ENCODE results near the gene GRIK4.

The GRIK4 gene

GRCh38 chr11:120712881-120713280, 201.3 kb downstream of the GRIK4 start:
- no peak for DNase-seq

GRCh38 chr11:120713296-120713695, 201.7 kb downstream of the GRIK4 start:
- DNase-seq = no peak

- no peak for DNase-seq
Measured at GRCh38 chr11:120714438-120714837, 202.9 kb downstream of the GRIK4 start.

GRCh38 chr11:120715239-120715638, 203.7 kb downstream of the GRIK4 start:
- DNase-seq = no peak

GRCh38 chr11:120717042-120717441, 205.5 kb downstream of the GRIK4 start:
- DNase-seq = no peak

GRCh38 chr11:120717623-120718022, 206.1 kb downstream of the GRIK4 start:
- DNase-seq = no peak

GRCh38 chr11:120718171-120718570, 206.6 kb downstream of the GRIK4 start:
- no peak for DNase-seq

GRCh38 chr11:120719348-120719747, 207.8 kb downstream of the GRIK4 start:
- DNase-seq = no peak

- no peak for DNase-seq
Measured at GRCh38 chr11:120720760-120721159, 209.2 kb downstream of the GRIK4 start.

- no peak for DNase-seq
Measured at GRCh38 chr11:120722524-120722923, 211.0 kb downstream of the GRIK4 start.

- DNase-seq = no peak
Measured at GRCh38 chr11:120723751-120724150, 212.2 kb downstream of the GRIK4 start.

GRCh38 chr11:120727752-120728151, 216.2 kb downstream of the GRIK4 start:
- no peak for DNase-seq

GRCh38 chr11:120735035-120735434, 223.5 kb downstream of the GRIK4 start:
- DNase-seq = no peak

- DNase-seq = no peak
Measured at GRCh38 chr11:120738516-120739046, 227.0 kb downstream of the GRIK4 start.

GRCh38 chr11:120739780-120740179, 228.2 kb downstream of the GRIK4 start:
- DNase-seq = no peak

GRCh38 chr11:120740380-120740779, 228.8 kb downstream of the GRIK4 start:
- DNase-seq = no peak

- DNase-seq = no peak
Measured at GRCh38 chr11:120744016-120744994, 232.8 kb downstream of the GRIK4 start.

- no peak for DNase-seq
Measured at GRCh38 chr11:120746376-120746775, 234.8 kb downstream of the GRIK4 start.

GRCh38 chr11:120746836-120747609, 235.5 kb downstream of the GRIK4 start:
- no peak for DNase-seq

- DNase-seq = no peak
Measured at GRCh38 chr11:120747850-120748814, 236.6 kb downstream of the GRIK4 start.

- DNase-seq = no peak
Measured at GRCh38 chr11:120749395-120749794, 237.8 kb downstream of the GRIK4 start.
